GM23248 (cell line): Measurements from ENCODE around the gene PTPRD.

Experiments used
- EZH2 ChIP-seq: fragments of 200-600 bp; sonication (generic); IDR thresholded peaks from 2 replicates; pipeline ENCODE4 v1.6.1; 2018; ENCODE audit warnings: antibody characterized with exemption, mild to moderate bottlenecking; ENCODE audit not compliant: insufficient read depth, poor library complexity, severe bottlenecking
- EZH2phosphoT487 ChIP-seq: fragments of 200-600 bp; sonication (generic); IDR thresholded peaks from 2 replicates; pipeline ENCODE4 v1.6.1; 2018; ENCODE audit warnings: antibody characterized with exemption, moderate library complexity, mild to moderate bottlenecking, low read depth; ENCODE audit not compliant: insufficient read depth

GRCh38 chr9:9754186-9754585 is 858.6 kb downstream of the PTPRD start:
- TF ChIP-seq EZH2 (no peak), EZH2phosphoT487 (no peak)
